Stomach (tissue), 4 donors: ENCODE results near the gene OR5B3.

Source experiments
- CTCF ChIP-seq, 7 experiments: fragments of 450-650 bp in 4 of 7; fragments of 200-600 bp in 3 of 7; sonication (generic) in 3 of 7; IDR thresholded peaks; one replicate each; pipeline ENCODE4 v1.5.1; 2016 to 2019; ENCODE audit warnings: antibody characterized with exemption in 7 of 7, control low read depth in 2 of 7, mild to moderate bottlenecking in 1 of 7
- EP300 ChIP-seq: sonication (generic); formaldehyde crosslinking; IDR thresholded peaks from one replicate; pipeline ENCODE4 v1.6.1; 2017; ENCODE audit warnings: antibody characterized with exemption
- POLR2A ChIP-seq, 4 donors: fragments of 450-650 bp; IDR thresholded peaks; one replicate each; pipeline ENCODE4 v1.6.1; 2016; ENCODE audit warnings: antibody characterized with exemption in 4 of 4, control low read depth in 2 of 4, mild to moderate bottlenecking in 1 of 4, moderate library complexity in 1 of 4
- POLR2AphosphoS5 ChIP-seq, 3 donors: sonication (generic); formaldehyde crosslinking; IDR thresholded peaks; one replicate each; pipeline ENCODE4 v1.6.1; 2016; ENCODE audit warnings: antibody characterized with exemption in 3 of 3

GRCh38 chr11:58391879-58392278 lies 14.8 kb downstream of the OR5B3 start:
- TF ChIP-seq CTCF (IDR thresholded peaks at IDR 0.05) (no peak), POLR2AphosphoS5 (IDR thresholded peaks at IDR 0.05) (no peak), POLR2A (IDR thresholded peaks at IDR 0.05) (no peak), EP300 (no peak)
